SU-DHL-6 (cell line): Measurements from ENCODE around the gene CUEDC1.

Experiments
- CTCF ChIP-seq: fragments of 200-600 bp; sonication (generic); IDR thresholded peaks from one replicate; pipeline ENCODE4 v1.5.1; 2017; ENCODE audit warnings: antibody characterized with exemption, mild to moderate bottlenecking, low read length, moderate library complexity; ENCODE audit not compliant: insufficient read depth, poor library complexity, severe bottlenecking
- EZH2phosphoT487 ChIP-seq: fragments of 200-600 bp; sonication (generic), shearing (Covaris generic); conservative IDR thresholded peaks from 2 replicates; pipeline ENCODE4 v1.6.1; 2018; ENCODE audit warnings: mild to moderate bottlenecking, antibody characterized with exemption, low read length, moderate library complexity, mixed read lengths

GRCh38 chr17:57866723-57867122 is 88.5 kb downstream of the CUEDC1 start:
- no peak for TF ChIP-seq CTCF
- no peak for TF ChIP-seq EZH2phosphoT487
